NOMO-1 treated with dmso at 0.1 percent for 144 hours (cell line): ENCODE data around the gene IKZF1.

Experiments
- DNase-seq: peaks from one replicate; lab custom pipeline; 2025; ENCODE audit not compliant: unreplicated experiment; lab: John Stamatoyannopoulos, UW

Gene IKZF1

GRCh38 chr7:50404392-50404791, 99.9 kb downstream of the IKZF1 start:
- no peak for DNase-seq

GRCh38 chr7:50405221-50405620, 100.7 kb downstream of the IKZF1 start:
- DNase-seq = no peak

GRCh38 chr7:50406935-50407334, 102.4 kb downstream of the IKZF1 start:
- DNase-seq = no peak

- peak; percentile 72 for DNase-seq
Measured at GRCh38 chr7:50409856-50410745, 105.6 kb downstream of the IKZF1 start.

DNA sequence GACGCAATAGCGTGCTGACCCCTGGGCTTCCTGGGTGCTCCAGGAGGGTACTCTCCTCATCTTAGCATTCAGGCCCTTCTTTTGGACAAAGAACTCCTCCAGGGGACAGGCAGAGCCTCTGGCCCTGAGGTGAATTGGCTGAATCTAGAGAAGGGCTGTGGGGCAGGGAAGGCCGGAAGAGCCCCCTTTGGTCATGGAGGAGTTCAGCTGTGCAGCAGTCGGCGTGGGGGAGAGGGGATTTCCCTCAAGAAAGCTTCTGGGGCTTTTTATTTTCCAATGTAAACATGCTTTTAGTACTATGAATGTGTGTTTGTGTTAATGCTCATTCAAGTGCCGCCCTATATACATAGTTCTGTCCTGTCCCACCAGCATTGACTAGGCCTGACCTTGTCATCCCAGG, 106.8 kb downstream of the IKZF1 start:
- DNase-seq = no peak

DNA sequence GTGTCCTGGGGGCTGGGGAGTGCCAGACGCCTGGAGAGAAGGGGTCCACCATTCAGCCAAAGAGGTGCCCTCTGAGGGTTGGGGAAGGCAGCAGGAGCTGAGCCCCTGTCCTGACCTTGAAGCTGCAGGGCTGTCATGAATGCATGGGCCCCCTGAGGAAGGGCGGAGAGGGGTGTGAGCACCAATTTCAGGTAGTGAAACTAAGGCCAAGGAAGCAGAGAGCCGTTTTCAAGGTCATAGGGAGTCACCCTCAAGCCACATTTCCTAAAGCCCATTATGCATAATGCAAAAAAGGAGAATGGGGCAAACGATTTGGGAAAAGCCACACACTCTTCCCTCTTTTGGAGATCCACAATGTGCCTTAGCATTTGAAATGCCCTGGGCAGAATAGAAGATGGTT, 108.5 kb downstream of the IKZF1 start:
- DNase-seq = peak; percentile 70

DNA sequence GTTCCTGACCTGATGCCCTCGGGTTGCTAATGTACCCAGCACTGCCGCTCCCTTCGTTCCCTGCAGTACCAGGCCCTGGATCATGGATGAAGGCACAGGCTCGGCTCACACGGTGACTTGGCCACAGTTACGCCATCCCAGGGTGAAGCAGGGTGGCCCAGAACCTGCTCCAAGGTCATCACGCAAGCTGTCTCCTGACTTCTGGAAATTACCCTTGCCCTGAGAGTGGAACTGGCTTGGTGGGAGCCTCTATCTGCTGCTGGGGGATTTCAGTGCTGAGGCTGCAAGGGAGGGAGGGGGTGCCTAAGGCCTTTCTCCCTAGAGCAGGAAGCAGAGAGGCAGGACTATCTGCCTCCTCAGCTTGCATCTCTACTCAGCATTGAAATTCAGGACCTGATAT, 109.0 kb downstream of the IKZF1 start:
- no peak for DNase-seq

DNA sequence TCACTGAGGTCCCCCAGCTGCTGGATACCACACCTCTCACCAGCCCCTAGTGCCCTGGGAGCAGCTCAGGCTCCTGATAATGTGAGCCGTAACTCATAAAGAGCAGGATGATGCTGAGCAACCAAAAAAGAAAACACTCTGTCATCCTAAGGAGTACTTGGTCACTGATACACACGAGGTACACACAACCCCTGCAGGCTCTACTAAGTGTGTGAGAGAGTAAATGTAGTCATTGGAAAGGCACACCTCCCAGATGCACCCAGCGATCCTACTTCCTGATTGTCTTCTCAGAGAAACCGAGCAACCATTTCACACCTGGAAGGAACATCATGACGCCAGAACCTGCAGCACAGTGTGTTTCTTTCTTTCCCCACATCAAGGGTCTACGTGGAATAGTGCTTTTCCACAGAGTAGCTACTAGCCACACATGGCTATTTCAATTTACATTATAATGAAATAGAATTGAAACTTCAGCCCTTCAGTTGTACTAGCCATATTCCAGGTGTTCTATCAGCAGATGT, 111.4 kb downstream of the IKZF1 start:
- no peak for DNase-seq

DNA sequence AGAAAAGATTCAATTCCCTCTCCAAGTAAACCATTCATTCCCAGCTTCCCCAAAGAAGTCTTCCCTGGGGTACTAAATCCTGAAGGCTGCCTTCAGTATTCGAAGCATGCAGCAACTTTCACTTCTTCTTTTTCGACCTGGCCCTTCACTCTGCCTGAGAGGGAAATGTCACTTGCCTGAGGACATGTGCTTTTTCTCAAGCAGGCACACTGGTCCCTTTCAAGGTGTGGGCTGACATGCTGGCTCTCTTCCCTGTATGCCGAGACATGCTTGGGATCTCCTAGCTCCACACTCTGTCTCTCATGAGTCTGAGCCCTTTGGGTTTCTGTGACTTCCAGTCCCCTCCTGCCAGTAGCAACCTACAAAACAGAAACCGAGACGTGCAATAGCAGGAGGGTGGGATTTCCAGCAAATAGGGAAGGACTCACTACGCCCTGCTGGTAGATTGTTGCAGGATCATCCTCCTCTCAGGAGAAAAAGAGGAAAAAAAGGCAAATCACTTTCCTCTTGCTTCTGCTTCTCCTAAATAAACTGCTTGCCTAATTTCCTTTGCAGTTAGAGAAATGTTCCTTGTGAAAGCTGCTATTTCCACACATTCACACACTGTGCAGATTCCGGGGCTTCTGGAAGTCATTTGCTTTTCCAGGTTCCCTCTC, 112.1 kb downstream of the IKZF1 start:
- peak; percentile 82 for DNase-seq

GRCh38 chr7:50418086-50418515, 113.6 kb downstream of the IKZF1 start:
- peak; percentile 56 for DNase-seq

DNA sequence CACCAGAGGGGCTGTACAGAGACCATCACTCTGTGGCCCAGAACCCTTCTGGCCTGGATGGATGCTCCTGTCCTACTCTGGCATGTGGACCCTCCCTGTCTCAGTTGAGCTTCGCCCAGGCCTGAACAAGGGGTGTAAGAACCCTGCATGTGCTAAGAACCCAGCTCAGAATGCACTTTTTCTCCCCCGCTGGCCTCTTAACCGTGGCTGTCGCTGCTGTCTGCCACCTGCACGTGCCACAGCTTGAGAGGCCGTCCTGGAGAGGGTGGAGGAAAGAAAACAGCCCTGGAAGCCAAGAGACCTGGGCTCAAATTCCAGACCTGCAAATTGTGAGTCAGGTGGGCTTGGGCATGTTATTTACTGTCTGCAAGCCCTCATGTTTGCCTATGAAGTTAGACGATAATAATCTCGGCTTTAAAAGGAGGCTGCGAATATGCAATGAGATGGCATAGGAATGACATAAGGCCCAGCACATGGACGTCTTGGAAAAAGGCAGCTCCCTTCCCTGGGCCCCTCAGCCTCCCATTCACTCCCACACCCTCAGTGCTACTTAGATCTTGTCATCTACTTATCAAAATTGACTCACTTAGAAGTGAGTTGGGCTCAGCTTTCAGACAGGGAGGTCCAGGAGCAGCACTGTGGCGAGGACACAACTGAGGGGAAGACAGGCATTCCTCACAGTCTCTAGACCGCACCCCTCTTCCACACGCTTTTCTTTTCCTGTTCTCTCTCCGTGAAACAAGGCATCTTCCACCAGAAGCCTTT, 114.2 kb downstream of the IKZF1 start:
- no peak for DNase-seq

GRCh38 chr7:50421043-50421442, 116.5 kb downstream of the IKZF1 start:
- DNase-seq = no peak

- DNase-seq = no peak
Measured at GRCh38 chr7:50422858-50423257, 118.3 kb downstream of the IKZF1 start.

DNA sequence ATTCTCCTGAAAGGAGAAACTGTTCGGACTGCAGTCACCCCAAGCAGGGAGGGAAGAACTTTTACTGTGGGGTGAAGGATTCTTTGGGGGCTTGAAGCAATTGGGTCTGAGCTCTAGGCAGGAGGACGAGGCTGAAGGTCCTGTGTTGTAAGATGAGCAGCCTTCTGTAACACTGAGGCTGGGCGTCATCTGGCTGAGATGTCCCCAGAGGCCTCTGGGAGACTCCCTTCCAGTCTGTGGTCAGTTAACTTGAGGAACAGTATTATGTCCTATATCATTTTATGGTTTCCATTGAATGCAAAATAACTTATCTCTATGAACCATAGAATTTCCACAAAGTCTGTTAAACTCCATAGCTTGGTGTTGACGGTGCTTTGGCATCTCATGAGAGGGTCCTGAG, 119.3 kb downstream of the IKZF1 start:
- no peak for DNase-seq

DNA sequence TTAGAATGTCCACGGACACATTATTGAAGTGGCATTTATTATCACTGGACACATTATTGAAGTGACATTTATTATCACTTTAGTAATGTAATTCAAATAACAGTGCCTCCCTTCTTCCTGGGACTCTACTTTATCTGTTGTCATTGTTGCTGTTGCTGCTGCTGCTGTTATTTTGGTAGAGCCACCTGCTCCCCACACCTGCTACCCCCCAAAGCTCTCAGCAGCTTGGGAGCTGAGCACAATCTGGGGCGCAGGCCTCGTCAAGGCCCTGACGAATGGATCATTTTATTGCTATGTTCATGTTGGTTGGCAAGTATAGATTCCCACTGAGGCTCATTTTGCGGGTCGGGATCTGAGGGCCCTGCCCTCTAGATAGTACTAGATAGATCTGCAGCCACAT, 120.8 kb downstream of the IKZF1 start:
- no peak for DNase-seq

DNA sequence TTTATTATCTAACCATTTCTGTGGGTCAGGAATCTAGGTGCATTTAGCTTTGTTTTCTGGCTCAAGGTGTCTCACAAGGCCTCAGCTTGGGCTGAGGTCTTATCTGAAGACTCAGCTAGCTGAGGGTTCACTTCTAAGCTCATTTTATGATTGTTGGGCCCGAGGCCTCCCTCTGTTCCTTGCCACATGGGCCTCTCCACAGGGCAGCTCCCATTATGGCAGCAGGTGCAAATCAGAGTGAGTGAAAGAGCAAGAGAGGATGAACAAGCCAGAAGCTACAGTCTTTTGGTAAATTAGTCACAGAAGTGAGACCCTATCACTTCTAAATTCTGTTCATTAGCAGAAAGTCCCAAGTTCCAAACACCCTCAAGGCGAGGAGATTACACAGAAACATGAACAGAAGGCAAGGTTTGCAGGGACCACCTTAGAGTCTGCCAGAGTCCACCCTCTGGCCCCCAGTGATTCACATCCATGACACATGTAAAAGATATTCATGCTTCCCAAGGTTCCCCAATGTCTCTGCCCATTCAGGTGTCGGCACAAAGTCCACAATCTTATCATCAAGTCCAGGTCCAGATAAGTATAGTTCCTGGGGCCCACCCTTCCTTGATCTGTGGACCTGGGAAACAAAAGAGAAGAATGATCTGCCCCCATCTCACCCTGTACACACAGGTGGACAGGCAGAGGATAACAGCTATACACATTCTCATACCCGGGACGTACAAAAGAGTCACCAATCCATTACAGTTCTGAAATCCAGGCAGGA, 121.9 kb downstream of the IKZF1 start:
- DNase-seq = no peak

- DNase-seq = no peak
Measured at GRCh38 chr7:50427518-50427917, 123.0 kb downstream of the IKZF1 start.

DNA sequence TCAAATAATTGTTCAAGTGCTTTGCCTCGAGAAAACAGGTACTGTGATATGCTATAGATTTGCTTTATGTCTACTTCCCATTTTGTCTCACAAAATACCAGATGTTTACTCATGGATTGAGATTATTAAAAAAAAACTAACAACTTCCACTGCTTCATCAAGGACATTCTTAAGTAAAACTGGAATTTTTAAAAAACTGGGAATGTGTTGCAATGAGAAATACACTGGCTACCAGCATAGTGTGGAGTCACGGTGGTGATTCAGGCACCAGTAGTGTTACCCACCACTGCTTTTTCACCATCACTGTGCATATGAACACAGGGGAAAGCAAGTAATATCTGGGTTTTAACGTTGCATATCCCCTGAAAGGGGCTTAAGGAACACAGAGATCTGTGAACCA, 124.4 kb downstream of the IKZF1 start:
- no peak for DNase-seq

DNA sequence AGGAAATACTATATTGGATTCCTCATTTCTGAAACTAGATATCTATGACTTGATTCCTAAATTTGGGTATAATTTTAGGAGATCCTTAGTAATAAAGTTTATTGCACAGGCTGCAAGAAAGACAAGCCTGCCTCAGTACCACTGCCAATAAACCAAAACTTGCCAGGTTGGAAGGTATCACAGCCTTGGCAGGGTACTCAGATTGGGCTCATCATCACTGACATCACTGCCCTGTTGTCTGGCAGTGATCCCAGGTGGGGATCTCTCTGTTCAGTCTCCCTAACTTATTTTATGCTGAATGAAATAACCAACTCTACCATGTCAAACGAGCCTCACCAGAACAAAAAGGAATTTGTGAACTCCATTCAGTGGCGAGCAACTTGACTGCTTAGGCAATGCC, 126.8 kb downstream of the IKZF1 start:
- no peak for DNase-seq

DNA sequence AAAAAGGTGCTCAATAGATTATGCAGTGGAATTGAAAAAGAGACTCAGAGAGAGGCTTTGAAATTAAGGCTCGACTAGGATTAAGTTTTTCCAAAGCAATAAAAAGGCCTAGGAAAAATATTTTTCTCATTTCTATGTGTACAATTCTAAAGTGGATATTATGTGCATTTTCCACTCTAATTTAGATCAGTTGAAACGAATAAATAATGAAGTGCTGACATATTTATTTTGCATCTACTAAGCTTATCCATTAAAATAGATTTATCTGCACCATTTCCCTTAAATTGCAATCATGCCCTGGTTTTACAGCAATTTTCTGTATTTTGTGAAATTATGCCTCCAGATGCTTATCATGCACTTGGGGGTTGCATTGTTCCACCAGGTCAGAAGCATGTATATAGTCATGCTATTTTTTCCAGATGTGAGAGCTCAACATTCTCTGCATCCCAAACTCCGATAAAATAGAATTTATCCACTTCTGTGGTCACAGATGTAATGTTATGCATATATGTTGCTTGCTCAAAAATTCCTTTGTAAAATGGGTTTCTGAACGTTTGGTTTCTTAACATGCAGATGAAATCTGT, 127.3 kb downstream of the IKZF1 start:
- no peak for DNase-seq
